Activated effector memory CD4-positive, alpha-beta T cell treated with anti-CD3 and anti-CD28 coated beads, Interleukin-2, amount 50 U/mL, for 16 hours (primary cell): ENCODE measurements around the gene ICE2.

Experiments
- DNase-seq: peaks from one replicate; pipeline ENCODE4 v3.0.0-alpha.2; 2020

The ICE2 gene

DNA sequence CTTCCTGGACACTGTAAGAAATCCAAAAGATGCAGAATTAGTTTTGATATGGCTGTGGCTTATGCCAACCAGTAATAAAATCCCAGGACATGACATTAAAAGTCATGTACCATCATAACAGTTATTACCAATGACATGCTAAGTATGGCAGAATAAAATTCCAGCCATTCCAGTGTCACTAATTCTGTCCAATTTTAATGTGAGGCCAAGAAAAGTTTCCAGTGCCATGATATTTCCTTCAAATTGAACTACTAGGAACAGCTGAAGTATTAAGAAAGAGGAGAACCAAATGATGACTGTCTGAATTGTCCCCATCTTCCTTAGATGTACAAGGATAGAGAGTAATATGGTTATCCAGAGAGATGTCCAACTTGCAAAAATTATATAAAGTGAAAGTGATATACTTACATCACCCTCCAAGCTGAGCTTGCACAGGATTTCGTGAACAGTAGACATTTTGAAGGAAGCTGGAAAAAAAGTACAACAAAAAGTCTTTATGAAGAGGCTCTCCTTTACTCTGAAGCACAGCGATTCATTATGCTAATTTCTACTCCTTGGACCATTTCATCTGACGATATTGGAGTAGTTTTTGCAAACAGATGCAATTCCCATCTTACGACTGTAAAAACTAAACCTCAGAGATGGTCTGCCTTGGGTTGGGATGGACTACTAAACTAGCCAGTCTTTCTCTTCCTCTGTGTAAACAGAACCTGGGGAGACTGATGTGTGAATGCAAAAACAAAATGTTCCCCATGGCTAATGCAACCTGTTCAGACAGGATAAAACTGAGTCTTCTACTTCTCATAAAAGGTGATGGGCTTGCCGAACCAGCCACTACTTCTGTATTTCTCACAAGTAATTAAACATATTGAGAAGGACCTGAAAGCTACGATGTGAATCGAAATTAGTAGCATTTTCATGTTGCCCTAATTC, 93.1 kb downstream of the ICE2 start:
- DNase-seq: no peak

- no peak for DNase-seq
Measured at GRCh38 chr15:60384526-60385126, 94.3 kb downstream of the ICE2 start.

DNA sequence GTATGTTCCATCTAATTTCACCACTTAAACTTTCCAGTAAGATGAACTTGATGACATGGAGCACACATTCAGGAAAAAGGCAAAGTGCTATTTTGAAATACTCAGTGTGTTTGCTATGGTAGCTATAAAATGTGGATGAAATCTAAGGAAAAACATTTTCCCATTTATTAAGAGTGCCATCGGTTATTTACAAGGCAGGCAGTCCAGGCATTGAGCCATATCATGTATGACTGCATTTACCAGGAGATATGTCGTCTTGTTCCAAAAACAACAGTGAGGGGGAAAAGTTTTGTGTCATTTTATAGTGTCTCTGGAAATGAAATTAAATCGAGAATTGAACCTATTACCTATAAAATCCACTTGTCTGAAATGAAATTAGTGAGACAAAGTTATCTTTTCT, 94.9 kb downstream of the ICE2 start:
- DNase-seq: no peak

- DNase-seq: no peak
Measured at GRCh38 chr15:60382773-60383674, 95.9 kb downstream of the ICE2 start.

- DNase-seq: no peak
Measured at GRCh38 chr15:60381148-60381788, 97.7 kb downstream of the ICE2 start.

- DNase-seq: no peak
Measured at GRCh38 chr15:60379525-60380274, 99.2 kb downstream of the ICE2 start.

- DNase-seq: no peak
Measured at GRCh38 chr15:60379185-60379524, 99.8 kb downstream of the ICE2 start.

DNA sequence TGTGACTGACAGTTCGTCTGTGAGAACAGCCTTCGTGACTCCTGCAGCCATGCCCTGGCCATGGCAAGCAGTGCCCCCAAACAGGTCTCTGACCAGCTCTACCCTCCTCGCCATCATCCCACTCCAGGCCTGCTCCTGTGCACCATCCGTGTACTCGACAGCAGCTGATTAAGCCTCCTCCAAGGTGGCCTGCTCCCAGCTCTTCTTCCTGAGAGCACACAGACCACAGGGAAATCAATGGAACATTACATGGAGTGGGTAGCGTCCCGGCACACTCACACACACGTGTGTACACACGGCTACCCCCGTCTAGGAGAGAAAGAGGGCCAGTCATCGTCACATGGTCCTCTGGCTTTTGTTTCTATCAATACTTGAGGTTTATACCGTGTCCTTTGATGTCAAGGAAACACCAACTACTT, 102.3 kb downstream of the ICE2 start:
- no peak for DNase-seq

- DNase-seq: no peak
Measured at GRCh38 chr15:60375306-60375705, 103.6 kb downstream of the ICE2 start.

DNA sequence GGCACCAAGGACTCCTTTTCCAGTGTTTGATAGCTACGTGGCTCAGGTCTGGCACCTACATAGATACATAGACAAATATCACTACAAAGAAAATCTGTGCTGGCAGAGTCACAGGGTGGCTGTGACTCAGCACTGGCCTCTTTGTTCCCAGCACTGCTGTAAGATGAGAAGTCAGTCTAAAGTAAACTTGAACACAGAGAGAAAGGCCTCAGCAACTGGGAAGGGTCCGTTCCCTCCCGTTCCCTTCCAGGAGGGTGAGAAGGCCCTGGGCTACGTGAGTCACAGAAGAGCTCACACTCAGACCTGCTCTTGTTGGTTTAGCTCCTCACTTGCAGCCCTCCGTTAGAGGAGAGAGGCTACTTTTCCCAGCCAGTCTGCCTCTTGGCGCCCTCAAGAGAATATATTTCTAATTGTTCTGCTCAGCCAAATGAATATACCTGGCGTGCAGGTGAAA, 104.3 kb downstream of the ICE2 start:
- no peak for DNase-seq

DNA sequence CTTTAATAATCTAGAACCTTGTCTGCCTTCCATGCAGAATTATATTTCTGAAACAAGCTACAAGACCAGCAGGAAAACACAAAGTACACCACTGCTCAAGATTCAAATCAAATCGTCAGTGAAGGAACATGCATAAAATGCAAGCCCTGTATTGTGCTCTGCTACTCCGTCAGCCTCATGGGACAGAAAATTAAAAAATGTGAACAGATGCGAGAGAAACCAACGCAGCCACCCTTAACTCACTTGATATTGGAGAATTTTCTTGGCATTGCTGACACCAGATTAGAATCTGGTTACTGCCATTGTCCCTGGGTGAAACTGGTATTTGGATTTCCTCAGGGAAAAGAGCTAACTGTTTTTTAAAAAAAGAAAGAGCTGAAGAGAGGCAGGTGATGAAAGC, 104.7 kb downstream of the ICE2 start:
- DNase-seq: no peak

DNA sequence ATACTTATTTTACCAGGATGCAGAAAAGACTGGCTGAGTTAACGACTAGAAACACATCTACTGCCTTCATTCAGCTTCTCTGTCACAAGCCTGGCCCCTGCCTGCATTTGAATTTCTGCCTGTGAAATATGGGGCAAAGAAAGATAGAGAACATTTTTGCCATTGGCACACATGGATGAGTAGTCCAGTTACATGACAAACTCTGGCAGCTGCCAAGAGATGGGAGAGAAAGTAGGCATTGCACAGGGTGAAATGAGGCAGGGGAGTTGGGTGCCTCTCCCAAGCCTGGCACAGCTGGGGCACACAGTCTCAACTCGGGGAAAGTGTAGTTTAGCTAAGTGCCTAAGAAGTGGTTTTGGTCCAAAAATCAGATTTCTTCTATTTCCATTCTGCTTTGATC, 105.2 kb downstream of the ICE2 start:
- DNase-seq: no peak

DNA sequence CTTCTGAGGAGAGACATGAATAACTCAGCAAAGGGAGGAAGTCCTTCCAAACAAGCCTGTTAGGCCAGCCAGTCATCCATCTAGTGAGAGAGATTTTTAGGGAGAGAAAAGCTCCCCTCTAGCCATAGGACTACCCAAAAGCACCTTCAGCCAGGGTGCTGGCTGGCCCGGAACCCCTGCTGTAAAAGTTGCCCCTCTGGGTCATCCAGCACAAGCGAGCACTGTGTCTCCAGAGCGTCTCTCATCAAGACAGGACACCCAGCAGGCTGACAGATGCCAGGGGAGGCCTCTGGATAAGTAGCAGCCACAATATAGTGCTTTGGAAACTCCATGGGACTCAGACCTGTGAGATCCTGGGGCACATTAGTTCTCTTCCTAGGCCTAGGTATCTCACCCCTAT, 105.6 kb downstream of the ICE2 start:
- DNase-seq: no peak

- no peak for DNase-seq
Measured at GRCh38 chr15:60372756-60373155, 106.2 kb downstream of the ICE2 start.

DNA sequence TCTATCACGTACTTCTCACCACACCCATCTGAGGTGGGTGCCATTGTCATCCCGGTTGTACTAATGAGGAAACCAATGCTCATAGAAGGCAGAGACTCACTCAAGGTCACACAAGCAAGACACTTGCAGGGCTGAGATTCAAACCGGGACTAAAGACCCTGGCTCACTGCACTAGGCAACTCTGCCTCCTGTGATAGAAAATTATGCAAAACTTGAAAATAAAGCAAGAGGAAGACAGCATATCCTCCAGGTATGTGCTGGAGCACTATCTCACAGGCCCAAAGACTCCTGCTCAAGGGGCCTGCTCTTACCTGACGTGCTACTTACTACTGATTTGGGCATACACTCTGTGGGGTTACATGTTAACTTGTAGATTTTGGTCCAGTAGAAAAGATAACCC, 106.7 kb downstream of the ICE2 start:
- no peak for DNase-seq

DNA sequence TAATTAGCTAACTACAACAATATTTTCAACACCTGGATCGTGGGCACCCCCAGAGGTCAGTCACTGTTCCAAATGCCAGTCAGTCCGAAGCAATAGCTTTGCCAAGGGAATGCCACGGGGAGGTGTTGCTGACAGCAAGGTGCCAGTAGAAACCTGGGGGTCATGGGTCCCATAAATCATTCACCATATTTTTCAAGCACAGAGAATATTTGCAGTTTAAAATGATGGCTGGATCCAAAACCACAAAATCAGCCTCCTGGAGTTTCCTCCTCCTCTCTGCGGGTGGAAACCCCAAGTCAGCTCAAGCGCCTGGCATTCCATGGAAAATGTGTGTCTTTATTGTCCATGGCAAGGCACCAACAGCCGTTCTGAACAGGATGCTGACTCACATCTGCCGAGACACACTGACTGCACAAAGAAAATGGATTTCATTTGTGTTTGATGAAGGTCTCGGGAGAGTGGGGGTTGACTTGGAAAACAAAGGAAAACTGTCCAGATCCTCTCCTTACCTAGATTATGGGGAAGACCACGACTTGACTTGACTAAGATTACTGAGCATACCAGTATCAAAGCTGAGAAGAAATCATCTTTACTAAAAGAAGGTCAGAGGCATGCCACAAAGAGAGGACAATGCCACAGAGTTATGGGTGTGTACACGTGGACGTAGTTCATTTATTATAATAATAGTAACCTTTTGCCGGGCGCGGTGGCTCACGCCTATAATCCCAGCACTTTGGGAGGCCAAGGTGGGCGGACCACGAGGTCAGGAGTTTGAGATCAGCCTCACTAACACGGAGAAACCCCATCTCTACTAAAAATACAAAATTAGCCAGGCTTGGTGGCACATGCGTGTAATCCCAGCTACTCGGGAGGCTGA, 107.5 kb downstream of the ICE2 start:
- peak; percentile 69 for DNase-seq

- DNase-seq: no peak
Measured at GRCh38 chr15:60370869-60371136, 108.1 kb downstream of the ICE2 start.

GRCh38 chr15:60370105-60370868, 108.7 kb downstream of the ICE2 start:
- no peak for DNase-seq

GRCh38 chr15:60369696-60370095, 109.2 kb downstream of the ICE2 start:
- DNase-seq: no peak
